CD4-positive, alpha-beta T cell treated with Interleukin-15 for 4 hours (primary cell): ENCODE measurements around the gene SLC37A3.

Experiments
- DNase-seq: peaks from one replicate; pipeline ENCODE4 v3.0.0-alpha.2; 2020; ENCODE audit warnings: low spot score

The SLC37A3 gene

GRCh38 chr7:140400381-140400780 is 2.1 kb upstream of the SLC37A3 start:
- no peak for DNase-seq

- no peak for DNase-seq
Measured at GRCh38 chr7:140398821-140399220, 491 bp upstream of the SLC37A3 start.

- DNase-seq = no peak
Measured at GRCh38 chr7:140393756-140394306, 4.5 kb downstream of the SLC37A3 start.

- DNase-seq = no peak
Measured at GRCh38 chr7:140391634-140392033, 6.7 kb downstream of the SLC37A3 start.

GRCh38 chr7:140390466-140391190 is 7.7 kb downstream of the SLC37A3 start:
- no peak for DNase-seq

- DNase-seq = no peak
Measured at GRCh38 chr7:140390034-140390433, 8.3 kb downstream of the SLC37A3 start.

- no peak for DNase-seq
Measured at GRCh38 chr7:140389445-140389844, 8.9 kb downstream of the SLC37A3 start.

- no peak for DNase-seq
Measured at GRCh38 chr7:140384894-140385545, 13.3 kb downstream of the SLC37A3 start.

DNA sequence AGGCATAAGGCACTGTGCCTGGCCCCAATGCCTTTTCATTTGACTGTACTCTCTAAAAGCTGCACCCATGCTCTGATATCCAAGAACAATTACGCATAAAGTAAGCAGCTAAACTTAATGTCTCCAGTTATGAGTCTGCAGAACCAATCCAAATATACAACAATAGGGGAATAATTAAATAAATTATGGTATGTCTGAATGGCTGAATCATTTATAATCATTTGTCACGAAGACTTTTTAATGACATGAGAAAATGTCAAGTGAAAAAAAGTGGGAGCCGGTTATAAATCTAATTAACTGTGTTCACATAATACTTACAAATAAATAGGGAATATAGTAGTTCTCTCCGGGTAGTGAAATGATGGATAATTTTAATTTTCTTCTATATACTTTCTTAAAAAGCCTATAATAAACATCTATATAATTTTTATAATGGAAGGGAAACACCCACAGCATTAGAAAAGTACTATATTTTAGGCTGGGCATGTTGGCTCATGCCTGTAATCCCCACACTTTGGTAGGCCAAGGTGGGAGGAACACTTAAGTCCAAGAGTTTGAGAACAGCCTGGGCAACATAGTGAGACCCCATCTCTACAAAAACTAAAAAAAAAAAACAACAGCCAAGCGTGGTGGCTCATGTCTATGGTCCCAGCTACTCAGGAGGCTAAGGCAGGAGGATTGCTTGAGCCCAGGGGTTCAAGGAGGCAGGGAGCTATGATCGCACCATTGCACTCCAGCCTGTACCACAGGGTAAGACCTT is 14.2 kb downstream of the SLC37A3 start:
- DNase-seq = no peak

DNA sequence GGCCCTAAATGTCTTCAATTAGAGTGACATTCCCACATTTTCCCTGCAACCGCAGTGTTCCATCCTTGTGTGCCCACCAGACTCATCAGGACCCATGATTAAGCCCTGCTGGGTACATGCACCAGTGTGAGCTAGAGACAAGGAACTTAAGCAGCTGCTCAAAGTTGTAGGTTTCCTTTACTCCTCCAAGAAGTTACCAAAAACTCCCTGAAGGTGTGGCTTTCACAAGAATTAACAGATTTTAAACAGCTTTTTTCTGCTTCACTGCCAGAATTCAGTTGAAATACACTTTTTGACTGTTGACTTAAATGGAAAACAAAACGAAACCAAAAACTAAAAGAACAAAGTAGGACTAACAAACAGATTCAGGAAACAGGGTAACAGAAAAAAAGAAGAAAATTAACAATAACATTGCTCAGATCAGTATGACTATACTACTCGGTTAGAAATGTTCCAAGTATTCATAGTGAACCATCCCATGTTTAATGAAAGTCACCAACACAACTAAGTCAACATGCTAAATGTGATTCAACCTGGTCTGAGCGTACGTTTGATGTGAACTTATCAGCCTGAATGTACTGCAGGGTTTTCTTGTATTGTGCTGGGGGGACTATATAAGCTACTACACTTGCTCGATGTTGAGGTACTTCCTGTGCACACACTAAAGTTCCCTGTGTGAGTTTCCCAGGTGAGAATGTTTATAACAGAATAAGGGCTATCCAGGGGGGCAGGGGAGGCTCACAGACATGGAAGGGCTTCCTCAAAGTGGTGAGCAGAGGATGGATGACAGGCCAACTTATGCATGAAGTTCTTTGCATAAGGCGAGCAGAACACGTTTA is 22.2 kb downstream of the SLC37A3 start:
- DNase-seq = peak; percentile 76

DNA sequence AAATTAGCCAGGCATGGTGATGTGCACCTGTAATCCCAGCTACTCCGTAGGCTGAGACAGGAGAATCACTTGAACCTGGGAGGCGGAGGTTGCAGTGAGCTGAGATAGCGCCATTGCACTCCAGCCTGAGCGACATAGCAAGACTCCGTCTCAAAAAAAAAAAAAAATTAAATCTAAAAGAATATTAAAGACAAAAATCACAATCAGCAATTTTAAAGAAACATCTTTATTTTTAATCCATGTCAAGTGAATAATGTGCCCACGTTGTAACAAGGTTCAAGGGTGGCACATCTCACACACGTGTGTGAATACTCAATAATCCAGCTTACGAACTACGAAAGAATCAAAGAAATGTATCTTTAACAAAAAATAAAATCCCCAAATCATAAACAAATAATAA is 23.0 kb downstream of the SLC37A3 start:
- DNase-seq = no peak

GRCh38 chr7:140369294-140369693 is 29.0 kb downstream of the SLC37A3 start:
- DNase-seq = no peak

- no peak for DNase-seq
Measured at GRCh38 chr7:140367528-140367927, 30.8 kb downstream of the SLC37A3 start.

DNA sequence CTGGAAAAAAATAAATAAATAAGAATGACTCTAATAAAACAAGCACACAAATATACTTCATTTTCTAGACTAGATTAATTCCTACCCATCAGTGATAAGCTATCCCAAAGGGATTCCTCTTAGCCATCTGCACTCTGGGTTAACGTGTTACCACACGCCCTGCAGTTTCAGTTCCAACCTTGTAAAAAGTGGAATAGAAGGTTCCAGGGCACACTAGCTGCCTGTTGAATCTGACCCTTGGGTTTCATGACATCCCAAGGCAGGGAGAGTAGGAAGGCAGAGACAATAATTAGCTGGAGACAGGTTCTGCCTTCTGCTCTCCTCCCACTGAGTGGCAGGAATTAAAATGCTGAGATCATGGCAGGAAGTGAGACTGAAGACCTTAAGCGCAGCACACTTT is 33.5 kb downstream of the SLC37A3 start:
- no peak for DNase-seq

DNA sequence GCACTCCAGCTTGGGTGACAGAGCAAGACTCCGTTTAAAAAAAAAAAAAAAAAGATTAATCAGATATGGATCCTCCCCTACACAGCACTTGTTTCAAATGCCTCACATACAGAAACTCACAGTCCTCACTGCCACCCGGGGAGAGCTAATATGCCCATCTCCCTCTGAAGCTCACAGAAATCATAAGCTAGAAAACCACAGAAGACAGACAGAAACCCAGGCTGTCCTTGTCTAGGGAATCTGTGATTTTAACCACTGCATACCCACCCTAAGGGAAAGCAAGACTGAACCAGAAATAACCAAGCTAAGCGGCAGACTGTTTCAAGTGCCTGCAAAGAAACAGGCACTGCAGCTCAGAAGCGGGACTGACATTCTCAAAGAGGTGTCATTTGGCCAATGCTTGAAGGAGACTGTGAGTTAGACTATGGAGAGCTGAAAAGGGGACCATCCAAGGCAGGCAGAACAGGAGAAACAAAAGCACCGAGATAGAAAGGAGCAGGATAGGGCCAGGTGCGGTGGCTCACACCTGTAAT is 37.6 kb downstream of the SLC37A3 start:
- DNase-seq = no peak

DNA sequence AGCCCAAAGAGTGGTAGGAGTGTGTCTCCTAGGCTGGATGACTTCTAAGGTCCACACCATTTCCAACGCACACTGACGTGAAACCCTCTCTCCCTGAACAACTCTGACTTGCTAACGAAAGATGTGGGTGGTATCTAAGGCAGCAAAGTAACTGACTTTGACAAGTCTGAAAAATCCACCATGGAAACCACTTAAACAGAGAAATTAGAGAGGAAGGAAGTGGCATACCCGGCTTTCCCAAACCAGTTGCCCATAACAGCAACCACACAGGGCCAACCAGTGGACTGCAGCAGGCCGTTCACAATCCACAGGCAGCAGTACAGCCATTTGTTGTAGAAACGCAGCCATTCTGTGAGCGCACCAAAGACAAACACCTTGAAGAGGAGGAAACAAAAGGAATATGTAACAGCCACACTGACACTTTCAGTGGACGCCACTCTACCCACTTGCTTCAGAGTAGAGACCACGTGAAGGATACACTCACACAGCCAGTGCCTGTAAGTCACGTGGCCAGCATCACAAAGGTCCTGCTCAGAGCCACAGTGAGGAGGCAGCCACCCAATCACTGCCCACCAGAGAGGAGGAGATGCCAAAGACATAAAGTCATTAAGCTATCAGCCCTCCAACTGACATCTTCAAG is 39.8 kb downstream of the SLC37A3 start:
- DNase-seq = peak; percentile 50

DNA sequence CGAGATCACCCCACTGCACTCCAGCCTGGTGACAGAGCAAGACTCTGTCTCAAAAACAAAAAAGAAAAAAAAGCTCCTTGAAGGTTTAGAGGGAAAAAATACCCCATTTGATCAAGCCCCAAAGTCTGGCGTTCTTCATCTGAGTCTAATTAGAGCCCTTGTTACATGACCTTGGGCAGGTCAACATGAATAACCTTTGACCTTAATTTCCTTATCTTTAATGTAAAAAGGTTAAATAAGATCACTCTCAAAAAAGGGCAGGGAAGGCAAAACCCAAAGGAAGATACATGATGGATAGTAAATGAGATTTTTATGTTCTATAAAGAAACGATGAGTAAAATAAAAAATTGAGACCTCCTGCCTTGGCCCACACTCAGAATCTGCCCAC is 40.3 kb downstream of the SLC37A3 start:
- no peak for DNase-seq

- no peak for DNase-seq
Measured at GRCh38 chr7:140350056-140350455, 48.3 kb downstream of the SLC37A3 start.

DNA sequence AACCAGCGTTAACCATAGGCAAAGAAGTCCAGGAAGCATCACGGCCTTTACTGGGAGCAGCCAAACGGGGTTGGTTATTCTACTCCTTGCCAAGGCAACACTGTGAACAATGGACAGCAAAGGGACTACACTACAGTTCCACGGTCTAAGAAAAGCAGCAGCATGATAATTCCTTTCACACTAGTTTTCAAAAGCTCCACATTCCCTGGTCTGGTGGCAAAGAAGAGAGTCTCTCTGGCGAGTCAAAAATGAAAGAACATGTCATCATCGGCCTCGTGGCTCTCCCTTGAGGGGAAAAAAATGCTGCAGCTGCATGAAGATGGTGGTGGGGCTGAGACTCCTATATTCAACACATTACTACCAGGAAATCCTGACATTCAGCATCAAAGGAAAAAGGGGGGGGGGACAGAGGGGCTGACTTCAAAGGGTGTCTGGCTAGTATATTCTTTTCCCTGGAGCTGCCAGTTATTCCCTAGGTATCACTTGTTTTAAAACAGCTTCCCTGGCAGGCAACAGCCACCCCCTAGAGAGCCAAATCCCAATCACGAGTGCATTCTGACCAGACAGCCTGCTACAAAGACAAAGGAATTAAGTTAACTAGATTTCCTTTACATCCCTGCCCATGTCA is 49.1 kb downstream of the SLC37A3 start:
- DNase-seq = no peak

DNA sequence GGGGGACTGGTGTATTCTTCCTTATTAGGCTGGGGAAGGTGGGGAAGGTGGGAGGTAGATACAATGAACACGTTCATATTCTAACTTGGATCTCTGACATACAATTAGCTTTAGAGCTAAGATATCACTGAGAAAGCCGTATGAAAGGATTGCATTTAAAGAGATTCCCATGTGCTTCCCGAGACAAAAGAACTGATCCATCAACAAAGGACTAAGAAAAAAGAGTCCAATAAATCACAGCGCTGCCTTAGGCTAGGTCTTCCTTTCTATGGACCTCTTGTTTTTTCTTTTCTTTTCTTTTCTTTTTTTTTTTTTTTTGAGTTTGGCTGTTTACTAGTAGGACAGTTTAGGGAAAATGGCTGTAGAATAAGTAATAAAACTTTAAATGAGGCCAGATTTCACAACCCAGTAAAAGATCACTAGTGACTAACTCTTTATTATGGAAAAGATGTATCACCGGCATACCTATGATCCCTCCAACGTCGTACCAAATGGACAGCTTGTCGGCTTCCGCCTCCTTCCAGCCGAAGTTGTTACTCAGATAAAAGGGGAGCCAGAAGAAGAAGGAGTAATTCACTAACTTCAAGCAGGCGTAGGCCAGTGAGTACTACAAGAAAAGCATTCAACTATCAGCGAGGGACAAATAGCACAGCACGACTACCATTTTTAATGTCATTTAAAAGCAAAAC is 50.0 kb downstream of the SLC37A3 start:
- DNase-seq = no peak
